RWPE2 (cell line): ENCODE measurements around the gene GIT2.

Experiments used
- ATAC-seq: fragments of 200-7000 bp; cut with Tn5 transposase; 3 replicates; pipeline ENCODE4 v1.9.1; 2021; ENCODE audit warnings: low read depth
- DNase-seq: peaks from one replicate; pipeline ENCODE4 v3.0.0-alpha.2; 2020; ENCODE audit warnings: low spot score
- H3K27ac ChIP-seq: fragments of 450-650 bp; 2 replicates; pipeline ENCODE4 v1.5.1; 2017; ENCODE audit warnings: mild to moderate bottlenecking; ENCODE audit not compliant: poor library complexity, severe bottlenecking
- H3K27me3 ChIP-seq: fragments of 250-450 bp; sonication (Bioruptor Pico); 2 replicates; pipeline ENCODE4 v1.5.1; 2021; ENCODE audit warnings: mild to moderate bottlenecking, moderate library complexity; ENCODE audit not compliant: insufficient read depth, poor library complexity, severe bottlenecking
- H3K36me3 ChIP-seq: fragments of 250-450 bp; sonication (Bioruptor Pico); 2 replicates; pipeline ENCODE4 v1.5.1; 2020; ENCODE audit warnings: low read depth, mild to moderate bottlenecking, moderate library complexity
- H3K4me1 ChIP-seq: fragments of 250-450 bp; sonication (Bioruptor Pico); 2 replicates; pipeline ENCODE4 v1.5.1; 2021; ENCODE audit warnings: mild to moderate bottlenecking, moderate library complexity; ENCODE audit not compliant: insufficient read depth, poor library complexity, severe bottlenecking
- H3K4me3 ChIP-seq: fragments of 250-450 bp; sonication (Bioruptor Pico); 2 replicates; pipeline ENCODE4 v1.5.1; 2021; ENCODE audit warnings: mild to moderate bottlenecking, moderate library complexity; ENCODE audit not compliant: severe bottlenecking
- H3K9me3 ChIP-seq: fragments of 250-450 bp; sonication (Bioruptor Pico); 2 replicates; pipeline ENCODE4 v1.5.1; 2021; ENCODE audit warnings: mild to moderate bottlenecking, moderate library complexity; ENCODE audit not compliant: severe bottlenecking
- TF ChIP-seq, protein P1 (sequence below): fragments of 450-650 bp; IDR thresholded peaks from one replicate; pipeline ENCODE4 v1.5.1; 2017; ENCODE audit warnings: mild to moderate bottlenecking, moderate library complexity; ENCODE audit not compliant: poor library complexity, severe bottlenecking

Gene GIT2

GRCh38 chr12:109890620-109891170 is 105.5 kb downstream of the GIT2 start:
- no peak overlapping the region for H3K4me3 ChIP-seq
- H3K36me3 ChIP-seq: no peaks in the 10 kb centered on the region
- ATAC-seq: no peak
- TF ChIP-seq, protein P1, sequence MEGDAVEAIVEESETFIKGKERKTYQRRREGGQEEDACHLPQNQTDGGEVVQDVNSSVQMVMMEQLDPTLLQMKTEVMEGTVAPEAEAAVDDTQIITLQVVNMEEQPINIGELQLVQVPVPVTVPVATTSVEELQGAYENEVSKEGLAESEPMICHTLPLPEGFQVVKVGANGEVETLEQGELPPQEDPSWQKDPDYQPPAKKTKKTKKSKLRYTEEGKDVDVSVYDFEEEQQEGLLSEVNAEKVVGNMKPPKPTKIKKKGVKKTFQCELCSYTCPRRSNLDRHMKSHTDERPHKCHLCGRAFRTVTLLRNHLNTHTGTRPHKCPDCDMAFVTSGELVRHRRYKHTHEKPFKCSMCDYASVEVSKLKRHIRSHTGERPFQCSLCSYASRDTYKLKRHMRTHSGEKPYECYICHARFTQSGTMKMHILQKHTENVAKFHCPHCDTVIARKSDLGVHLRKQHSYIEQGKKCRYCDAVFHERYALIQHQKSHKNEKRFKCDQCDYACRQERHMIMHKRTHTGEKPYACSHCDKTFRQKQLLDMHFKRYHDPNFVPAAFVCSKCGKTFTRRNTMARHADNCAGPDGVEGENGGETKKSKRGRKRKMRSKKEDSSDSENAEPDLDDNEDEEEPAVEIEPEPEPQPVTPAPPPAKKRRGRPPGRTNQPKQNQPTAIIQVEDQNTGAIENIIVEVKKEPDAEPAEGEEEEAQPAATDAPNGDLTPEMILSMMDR: no peak
- DNase-seq: no peak
- H3K27me3 ChIP-seq: no peaks in the 10 kb centered on the region
- H3K9me3 ChIP-seq: no peaks in the 10 kb centered on the region
- peaks cover 19% of the 10 kb centered on the region for H3K4me1 ChIP-seq
- no peak overlapping the region for H3K27ac ChIP-seq

GRCh38 chr12:109888179-109889020 is 107.8 kb downstream of the GIT2 start:
- Histone ChIP-seq H3K27ac (peak overlapping the region; percentile 97), H3K4me3 (no peak overlapping the region), H3K9me3 (no peaks in the 10 kb centered on the region), H3K36me3 (no peaks in the 10 kb centered on the region), H3K27me3 (no peaks in the 10 kb centered on the region), H3K4me1 (peaks cover 26% of the 10 kb centered on the region)
- TF ChIP-seq, protein P1: peak; percentile 21
- ATAC-seq: peak; percentile 92
- DNase-seq: no peak

GRCh38 chr12:109885616-109886015 is 110.6 kb downstream of the GIT2 start:
- DNase-seq (no peak), ATAC-seq (peak; percentile 18; the same call in 2 of the 3 replicates)
- no peaks in the 10 kb centered on the region for H3K9me3 ChIP-seq
- TF ChIP-seq, protein P1: no peak
- H3K27ac ChIP-seq: peak overlapping the region; percentile 97
- no peaks in the 10 kb centered on the region for H3K36me3 ChIP-seq
- no peak overlapping the region for H3K4me3 ChIP-seq
- H3K4me1 ChIP-seq: peaks cover 31% of the 10 kb centered on the region
- no peaks in the 10 kb centered on the region for H3K27me3 ChIP-seq

GRCh38 chr12:109883461-109883860 is 112.7 kb downstream of the GIT2 start:
- Histone ChIP-seq H3K4me3 (no peak overlapping the region), H3K27ac (no peak overlapping the region), H3K27me3 (no peaks in the 10 kb centered on the region), H3K4me1 (peaks cover 28% of the 10 kb centered on the region), H3K9me3 (no peaks in the 10 kb centered on the region), H3K36me3 (no peaks in the 10 kb centered on the region)
- no peak for ATAC-seq
- TF ChIP-seq, protein P1: no peak
- DNase-seq: no peak

DNA sequence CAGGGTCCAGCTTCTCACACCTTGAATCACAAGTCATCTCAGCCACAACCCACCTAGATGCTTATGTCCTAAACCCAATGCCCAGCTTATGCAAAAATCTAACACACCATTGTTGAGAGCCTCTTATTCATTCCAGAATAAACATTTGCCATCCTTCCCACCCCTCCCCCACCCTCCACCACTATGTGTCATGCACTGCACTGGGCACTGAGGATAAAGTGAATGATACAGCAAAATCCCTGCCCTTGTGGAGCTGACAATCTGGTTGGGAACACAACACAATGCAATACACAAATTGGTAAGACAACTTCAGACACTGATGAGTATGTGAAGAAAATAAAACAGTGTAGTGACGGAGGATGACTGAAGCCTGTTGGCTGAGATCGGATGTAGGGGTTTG is 114.4 kb downstream of the GIT2 start:
- Histone ChIP-seq H3K4me3 (no peak overlapping the region), H3K4me1 (peaks cover 21% of the 10 kb centered on the region), H3K27ac (peak overlapping the region; percentile 47), H3K27me3 (no peaks in the 10 kb centered on the region), H3K9me3 (no peaks in the 10 kb centered on the region), H3K36me3 (no peaks in the 10 kb centered on the region)
- TF ChIP-seq, protein P1: no peak
- no peak for ATAC-seq
- no peak for DNase-seq
